ENCODE measurements around the gene OLFML2A. TPM values are rescaled to one million over a fixed set of nuclear protein-coding genes. Genes with fewer than 3 reads are reported as not detected.

Gene OLFML2A
- total and polyA plus RNA-seq, 2 donors (not counting 1 experiment from before 2014, with no cell fraction given) = 0.76 to 0.88 TPM

DNA sequence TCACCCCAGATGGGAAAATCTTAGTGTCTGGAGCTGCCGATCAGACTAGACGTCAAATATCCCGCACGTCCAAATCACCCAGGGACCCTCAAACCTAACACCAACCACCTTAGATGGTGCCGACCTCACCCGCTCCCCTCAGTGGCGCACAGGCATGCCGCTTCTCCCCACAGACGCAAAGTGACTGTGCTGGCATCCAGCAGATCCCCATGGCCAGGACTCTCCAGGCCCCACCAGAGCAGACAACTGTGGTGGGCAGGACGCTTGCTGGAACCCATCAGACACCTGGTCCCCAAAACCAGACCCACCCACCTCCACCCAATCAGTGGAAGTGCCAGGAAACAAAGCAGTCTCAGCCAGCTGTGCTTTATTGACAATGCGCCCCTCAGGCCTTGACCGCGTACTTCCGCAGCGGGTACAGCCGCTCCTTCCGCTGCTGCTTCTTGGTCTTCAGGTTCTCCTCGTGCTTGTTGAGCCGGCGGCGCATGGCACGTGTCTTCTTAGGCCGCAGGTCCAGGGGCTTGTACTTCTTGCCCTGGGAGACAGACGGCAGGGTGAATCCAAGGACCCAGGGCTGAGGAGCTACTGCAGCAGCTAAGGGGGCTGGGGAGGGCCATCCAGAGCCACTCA, 80.7 kb downstream of the OLFML2A start:
- DNase-seq (no peak), ATAC-seq (ENCODE audit: low read depth) (no peak)
- Histone ChIP-seq H3K27me3 (replicated peaks in 1 of 4; ENCODE audit: control extremely low read depth in 1 of 4, control insufficient read depth in 3 of 4, insufficient read depth in 4 of 4, low read length in 3 of 4) (no peaks in the 10 kb centered on the region), H3K79me2 (ENCODE audit: control insufficient read depth, insufficient read depth, low read length) (peaks cover 3% of the 10 kb centered on the region), H3K4me2 (replicated peaks; ENCODE audit: low read depth, low read length, poor library complexity, severe bottlenecking) (no peak overlapping the region), H3K27ac (ENCODE audit: low read length in 2 of 2) (no peak overlapping the region), H3K9me3 (ENCODE audit: control extremely low read depth in 1 of 3, control insufficient read depth in 2 of 3, insufficient read depth in 1 of 3, low read length in 2 of 3) (no peaks in the 10 kb centered on the region), H3K36me3 (replicated peaks in 1 of 2; ENCODE audit: control extremely low read depth in 1 of 2, control insufficient read depth in 1 of 2, extremely low read depth in 1 of 2, insufficient read depth in 2 of 2, low read length in 1 of 2) (peaks cover 0 to 43% of the 10 kb centered on the region in 2 experiments), H3K4me3 (ENCODE audit: control extremely low read depth in 1 of 5, extremely low read depth in 1 of 5, insufficient read depth in 1 of 5, low read depth in 2 of 5, low read length in 4 of 5) (no peak overlapping the region), H2AFZ (ENCODE audit: insufficient read depth, low read depth, low read length, poor library complexity, severe bottlenecking) (no peak overlapping the region), H3K4me1 (ENCODE audit: control insufficient read depth in 2 of 2, insufficient read depth in 2 of 2, low read length in 2 of 2) (peaks cover 14 to 27% of the 10 kb centered on the region in 2 donors), H4K20me1 (ENCODE audit: control insufficient read depth, insufficient read depth, low read length, poor library complexity, severe bottlenecking) (peaks cover 41% of the 10 kb centered on the region), H3K9ac (ENCODE audit: low read length) (no peak overlapping the region)
- WGBS (ENCODE audit: insufficient coverage) = 93% methylated on average over 24 of the region's 24 CpGs
- TF ChIP-seq, protein P1, sequence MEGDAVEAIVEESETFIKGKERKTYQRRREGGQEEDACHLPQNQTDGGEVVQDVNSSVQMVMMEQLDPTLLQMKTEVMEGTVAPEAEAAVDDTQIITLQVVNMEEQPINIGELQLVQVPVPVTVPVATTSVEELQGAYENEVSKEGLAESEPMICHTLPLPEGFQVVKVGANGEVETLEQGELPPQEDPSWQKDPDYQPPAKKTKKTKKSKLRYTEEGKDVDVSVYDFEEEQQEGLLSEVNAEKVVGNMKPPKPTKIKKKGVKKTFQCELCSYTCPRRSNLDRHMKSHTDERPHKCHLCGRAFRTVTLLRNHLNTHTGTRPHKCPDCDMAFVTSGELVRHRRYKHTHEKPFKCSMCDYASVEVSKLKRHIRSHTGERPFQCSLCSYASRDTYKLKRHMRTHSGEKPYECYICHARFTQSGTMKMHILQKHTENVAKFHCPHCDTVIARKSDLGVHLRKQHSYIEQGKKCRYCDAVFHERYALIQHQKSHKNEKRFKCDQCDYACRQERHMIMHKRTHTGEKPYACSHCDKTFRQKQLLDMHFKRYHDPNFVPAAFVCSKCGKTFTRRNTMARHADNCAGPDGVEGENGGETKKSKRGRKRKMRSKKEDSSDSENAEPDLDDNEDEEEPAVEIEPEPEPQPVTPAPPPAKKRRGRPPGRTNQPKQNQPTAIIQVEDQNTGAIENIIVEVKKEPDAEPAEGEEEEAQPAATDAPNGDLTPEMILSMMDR (IDR thresholded peaks at IDR 0.05) = no peak
- TF ChIP-seq EZH2 (IDR thresholded peaks at IDR 0.05; ENCODE audit: borderline replicate concordance, insufficient read depth, low read depth, low read length, poor library complexity, severe bottlenecking) = no peak
- Mint-ChIP-seq H3K4me1 (peaks cover 28% of the 10 kb centered on the region), H3K27me3 (no peaks in the 10 kb centered on the region), H3K4me3 (no peak overlapping the region), H3K9me3 (ENCODE audit: insufficient read depth) (no peaks in the 10 kb centered on the region), H3K27ac (peak overlapping the region; percentile 26)
- ChIA-PET CTCF (interaction anchor here (0.8 to 7.9 kb wide), 2 partner anchors 9 to 84 kb away, joined by 3 to 61 read pairs; partner anchors contain the start of genes NR6A1 and OLFML2A), POLR2A (no interaction called here)
- intact Hi-C loops (cut with micrococcal nuclease) = no loop called here

DNA sequence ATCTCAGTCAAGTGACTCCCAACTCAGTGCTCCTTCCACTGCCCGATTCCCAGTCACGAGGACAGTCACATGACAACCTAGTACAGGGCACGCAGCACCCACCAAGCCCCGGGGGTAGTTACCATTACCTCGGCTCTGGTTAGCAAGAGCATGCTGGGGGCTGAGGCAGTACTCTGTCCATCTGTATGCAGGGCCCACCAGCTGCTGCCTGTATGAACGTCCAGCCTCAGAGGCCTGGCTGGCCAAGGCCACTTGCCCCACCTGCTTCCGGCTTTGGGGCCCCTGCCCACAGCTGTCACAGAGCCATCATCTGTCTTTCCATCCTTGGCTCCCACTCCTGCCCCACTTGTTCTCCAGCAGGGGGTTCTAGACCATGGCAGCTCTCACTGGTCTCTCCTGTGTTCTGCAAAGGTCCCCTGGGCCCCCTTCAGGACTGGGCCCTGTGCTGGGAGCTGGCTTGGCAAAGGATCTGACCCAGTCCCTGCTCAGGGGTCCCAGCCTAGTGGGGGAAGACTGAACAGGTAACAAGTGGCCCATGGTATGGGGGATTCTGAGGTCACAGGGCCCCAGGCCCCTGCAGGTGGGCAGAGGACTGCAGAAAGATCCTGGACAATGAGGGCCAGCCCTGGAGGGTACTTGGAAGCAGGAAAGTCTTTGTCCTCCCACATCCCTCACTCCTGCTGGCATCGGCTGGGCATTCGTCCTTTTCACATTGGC, 81.6 kb downstream of the OLFML2A start:
- DNase-seq = no peak
- CTCF ChIA-PET = interaction anchor here (0.7 to 7.9 kb wide), 2 partner anchors 85 to 100 kb away, joined by 3 to 61 read pairs; partner anchors contain the start of genes NR6A1 and OLFML2A
- H3K4me3 Mint-ChIP-seq = no peak overlapping the region

More for the DNA sequence above, 81.6 kb downstream of the OLFML2A start:
- Histone ChIP-seq H3K36me3 (replicated peaks in 1 of 2; ENCODE audit: control extremely low read depth in 1 of 2, control insufficient read depth in 1 of 2, extremely low read depth in 1 of 2, insufficient read depth in 2 of 2, low read length in 1 of 2) (peaks cover 0 to 43% of the 10 kb centered on the region in 2 experiments), H3K79me2 (ENCODE audit: control insufficient read depth, insufficient read depth, low read length) (peaks cover 3% of the 10 kb centered on the region), H4K20me1 (ENCODE audit: control insufficient read depth, insufficient read depth, low read length, poor library complexity, severe bottlenecking) (peaks cover 41% of the 10 kb centered on the region), H3K9me3 (ENCODE audit: control extremely low read depth in 1 of 3, control insufficient read depth in 2 of 3, insufficient read depth in 1 of 3, low read length in 2 of 3) (no peaks in the 10 kb centered on the region), H3K4me2 (replicated peaks; ENCODE audit: low read depth, low read length, poor library complexity, severe bottlenecking) (no peak overlapping the region), H2AFZ (ENCODE audit: insufficient read depth, low read depth, low read length, poor library complexity, severe bottlenecking) (no peak overlapping the region), H3K9ac (ENCODE audit: low read length) (no peak overlapping the region), H3K4me3 (ENCODE audit: control extremely low read depth in 1 of 5, extremely low read depth in 1 of 5, insufficient read depth in 1 of 5, low read depth in 2 of 5, low read length in 4 of 5) (no peak overlapping the region), H3K27ac (ENCODE audit: low read length in 2 of 2) (no peak overlapping the region), H3K27me3 (replicated peaks in 1 of 4; ENCODE audit: control extremely low read depth in 1 of 4, control insufficient read depth in 3 of 4, insufficient read depth in 4 of 4, low read length in 3 of 4) (no peaks in the 10 kb centered on the region), H3K4me1 (ENCODE audit: control insufficient read depth in 2 of 2, insufficient read depth in 2 of 2, low read length in 2 of 2) (peaks cover 14 to 30% of the 10 kb centered on the region in 2 donors)
- no peaks in the 10 kb centered on the region for H3K27me3 Mint-ChIP-seq
- H3K9me3 Mint-ChIP-seq (ENCODE audit: insufficient read depth) = no peaks in the 10 kb centered on the region
- no peak overlapping the region for H3K27ac Mint-ChIP-seq
- no peak for ATAC-seq (ENCODE audit: low read depth)
- intact Hi-C loops (cut with micrococcal nuclease) = no loop called here
- H3K4me1 Mint-ChIP-seq = peaks cover 26% of the 10 kb centered on the region
- WGBS (ENCODE audit: insufficient coverage) = 92% methylated on average over 9 of the region's 9 CpGs
- POLR2A ChIA-PET = no interaction called here
- TF ChIP-seq, protein P1 (IDR thresholded peaks at IDR 0.05) = no peak
- no peak for TF ChIP-seq EZH2 (IDR thresholded peaks at IDR 0.05; ENCODE audit: borderline replicate concordance, insufficient read depth, low read depth, low read length, poor library complexity, severe bottlenecking)

Measured in B cell (primary cell).